ENCODE measurements around the gene ADGRG2. TPM values are rescaled to one million over a fixed set of nuclear protein-coding genes. Genes with fewer than 3 reads are reported as not detected.

ADGRG2 gene
- total RNA-seq, 1 experiment from 2014 or later = 7.6 TPM

DNA sequence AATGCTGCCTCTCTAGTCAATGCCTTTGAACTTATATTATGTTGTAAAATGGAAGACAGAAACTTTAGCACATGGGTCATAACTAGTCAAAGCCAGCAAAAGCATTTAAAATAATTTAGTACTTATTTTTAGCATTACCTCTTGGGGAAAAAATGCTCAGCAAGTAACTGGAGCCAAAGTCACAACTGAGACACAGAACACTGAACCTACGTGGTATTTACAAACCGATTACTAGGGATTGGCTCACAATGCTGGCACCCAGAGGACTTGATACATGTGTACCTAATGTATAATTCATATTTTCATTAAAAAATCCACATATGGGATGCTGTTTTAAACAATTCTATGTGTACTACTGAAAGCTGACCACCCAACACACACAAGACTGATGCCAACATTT lies 176.8 kb downstream of the ADGRG2 start:
- DNase-seq = no peak
- Histone ChIP-seq H3K27me3 (ENCODE audit: control insufficient read depth, insufficient read depth, low read length) (no peaks in the 10 kb centered on the region), H3K4me3 (ENCODE audit: insufficient read depth, low read depth, low read length) (no peak overlapping the region), H3K36me3 (replicated peaks; ENCODE audit: control insufficient read depth, insufficient read depth, low read length) (peaks cover 7% of the 10 kb centered on the region)

DNA sequence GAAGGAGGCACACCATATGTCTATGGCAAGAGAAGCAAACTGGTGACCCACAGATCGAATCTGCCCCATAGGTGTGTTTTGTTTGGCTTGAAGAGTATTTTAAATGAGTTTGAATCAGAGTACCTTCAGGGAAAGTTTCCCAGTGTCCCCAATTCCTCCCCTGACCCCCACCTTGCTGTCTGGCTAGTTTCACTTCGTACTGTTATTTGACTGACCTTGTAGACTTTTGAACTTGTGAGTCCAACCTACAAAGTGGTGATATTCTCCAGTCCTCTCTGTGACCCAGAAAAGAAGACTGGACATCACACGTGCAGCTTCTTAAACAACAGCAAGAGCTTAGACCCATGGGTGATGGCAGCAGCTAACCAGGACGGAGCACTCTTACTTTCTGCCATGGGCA lies 177.8 kb downstream of the ADGRG2 start:
- peaks cover 4% of the 10 kb centered on the region for H3K36me3 ChIP-seq (replicated peaks; ENCODE audit: control insufficient read depth, insufficient read depth, low read length)
- no peaks in the 10 kb centered on the region for H3K27me3 ChIP-seq (ENCODE audit: control insufficient read depth, insufficient read depth, low read length)
- no peak overlapping the region for H3K4me3 ChIP-seq (ENCODE audit: insufficient read depth, low read depth, low read length)
- no peak for DNase-seq

DNA sequence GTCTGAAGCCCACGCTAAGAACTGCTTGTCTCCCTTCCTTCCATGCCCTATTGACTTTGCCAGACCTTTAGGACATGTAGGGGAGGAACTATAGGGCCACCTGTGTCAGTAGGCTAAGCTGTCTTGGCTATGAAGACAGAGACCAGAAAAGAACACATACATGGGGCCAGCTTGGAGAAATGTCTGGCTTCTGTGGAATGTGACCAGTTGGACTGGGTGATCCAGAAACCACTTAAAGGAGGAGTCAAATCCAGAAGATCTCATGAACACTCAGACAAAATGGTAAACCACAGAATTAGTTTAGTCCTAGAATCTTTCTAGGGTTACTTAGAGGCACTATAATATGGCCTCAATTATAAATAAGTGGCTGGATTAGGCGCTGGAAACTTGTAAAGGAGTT lies 180.4 kb downstream of the ADGRG2 start:
- H3K36me3 ChIP-seq (replicated peaks; ENCODE audit: control insufficient read depth, insufficient read depth, low read length) = peaks cover 8% of the 10 kb centered on the region

More for the DNA sequence above, 180.4 kb downstream of the ADGRG2 start:
- H3K27me3 ChIP-seq (ENCODE audit: control insufficient read depth, insufficient read depth, low read length) = no peaks in the 10 kb centered on the region
- no peak for DNase-seq
- H3K4me3 ChIP-seq (ENCODE audit: insufficient read depth, low read depth, low read length) = no peak overlapping the region

Other genes starting within 250 kb of the ADGRG2 start
- 11.7 and 16.7 TPM in 2 replicates for gene PHKA2, start 138.4 kb downstream of the ADGRG2 start, total RNA-seq (2014; rRNA removed; shearing (Covaris generic))
- gene PDHA1, start 221.5 kb upstream of the ADGRG2 start, total RNA-seq (2014; rRNA removed; shearing (Covaris generic)) = 237 and 271 TPM in 2 replicates